Heart left ventricle (tissue), 13 donors: ENCODE data around the gene FOXP1.

Experiments used
- POLR2A ChIP-seq, 2 donors: fragments of 450-650 bp; IDR thresholded peaks; one replicate each; pipeline ENCODE4 v1.6.1; 2017; ENCODE audit warnings: antibody characterized with exemption in 2 of 2, mild to moderate bottlenecking in 2 of 2, moderate library complexity in 2 of 2
- TF ChIP-seq, protein P1 (sequence below), 12 donors: fragments of 200-600 bp; sonication (generic) in 4 of 12; IDR thresholded peaks; one replicate each; pipeline versions ENCODE4 v1.5.0 to v1.8.0; 2018 to 2022; ENCODE audit warnings: antibody characterized with exemption in 12 of 12, mild to moderate bottlenecking in 5 of 12
- donor health status: ischemic (EF 13 %, LVEDD 7.1; RV severe dilation, severe dysfunction).
- donor health status: DM: no; HTN: yes; CAD: no.
- donor health status: DM: no; HTN: no; CAD: no.
- donor health status: ischemic (EF 25% LVEDD 6.9; RV normal size, moderate dysfunction).
- donor health status: ischemic (EF 25% LVEDD 5.7; RV mildly dilated, moderate dysfunction).
- donor health status: ischemic (EF 35%, LVEDD 5.7; RV mildly dilated, moderate dysfunction).
- donor health status: nonischemic (EF 11% LVEDD 7.7; RV severe dilation, severe dysfunction).
- donor health status: DM: yes; HTN: yes; CAD: no.
- donor health status: PGD.
- donor health status: ischemic (EF 29% LVEDD 5.4; RV normal size, mild dysfunction).
- donor health status: nonischemic (EF 23%, LVEDD 6.1; RV moderate dilation, normal function).

DNA sequence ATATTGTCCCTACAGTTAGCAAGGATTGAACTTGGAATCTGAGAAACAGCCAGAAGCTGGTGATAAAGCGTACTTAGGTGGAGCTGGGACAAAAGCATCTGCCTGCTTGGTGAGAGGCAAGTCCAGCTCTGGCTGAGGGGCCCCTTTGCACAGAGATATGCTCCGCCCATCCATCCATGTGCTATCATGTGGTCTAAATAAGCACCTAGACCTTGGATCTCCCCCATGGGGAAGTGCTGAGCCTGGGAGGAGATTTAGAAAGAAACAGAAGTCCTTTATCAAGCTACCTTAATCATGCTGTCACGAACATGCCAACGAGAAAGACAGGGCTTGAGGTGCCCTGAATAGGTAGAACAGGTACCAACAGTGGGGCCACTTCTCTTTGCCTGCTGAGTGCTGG, 369.5 kb downstream of the FOXP1 start:
- TF ChIP-seq, protein P1, sequence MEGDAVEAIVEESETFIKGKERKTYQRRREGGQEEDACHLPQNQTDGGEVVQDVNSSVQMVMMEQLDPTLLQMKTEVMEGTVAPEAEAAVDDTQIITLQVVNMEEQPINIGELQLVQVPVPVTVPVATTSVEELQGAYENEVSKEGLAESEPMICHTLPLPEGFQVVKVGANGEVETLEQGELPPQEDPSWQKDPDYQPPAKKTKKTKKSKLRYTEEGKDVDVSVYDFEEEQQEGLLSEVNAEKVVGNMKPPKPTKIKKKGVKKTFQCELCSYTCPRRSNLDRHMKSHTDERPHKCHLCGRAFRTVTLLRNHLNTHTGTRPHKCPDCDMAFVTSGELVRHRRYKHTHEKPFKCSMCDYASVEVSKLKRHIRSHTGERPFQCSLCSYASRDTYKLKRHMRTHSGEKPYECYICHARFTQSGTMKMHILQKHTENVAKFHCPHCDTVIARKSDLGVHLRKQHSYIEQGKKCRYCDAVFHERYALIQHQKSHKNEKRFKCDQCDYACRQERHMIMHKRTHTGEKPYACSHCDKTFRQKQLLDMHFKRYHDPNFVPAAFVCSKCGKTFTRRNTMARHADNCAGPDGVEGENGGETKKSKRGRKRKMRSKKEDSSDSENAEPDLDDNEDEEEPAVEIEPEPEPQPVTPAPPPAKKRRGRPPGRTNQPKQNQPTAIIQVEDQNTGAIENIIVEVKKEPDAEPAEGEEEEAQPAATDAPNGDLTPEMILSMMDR (IDR thresholded peaks at IDR 0.05): no peak
- TF ChIP-seq POLR2A (IDR thresholded peaks at IDR 0.05): no peak
